GM18498 (cell line): ENCODE measurements around the gene PCSK9.
A peak's percentile ranks its signal among the peaks of the same experiment; 100 is the strongest.

ENCODE experiments used
- ATAC-seq: cut with Tn5 transposase; IDR thresholded peaks from one replicate; pipeline ENCODE4 v1.9.1; 2021; ENCODE audit warnings: mild to moderate bottlenecking, moderate library complexity; ENCODE audit not compliant: unreplicated experiment

Gene PCSK9

DNA sequence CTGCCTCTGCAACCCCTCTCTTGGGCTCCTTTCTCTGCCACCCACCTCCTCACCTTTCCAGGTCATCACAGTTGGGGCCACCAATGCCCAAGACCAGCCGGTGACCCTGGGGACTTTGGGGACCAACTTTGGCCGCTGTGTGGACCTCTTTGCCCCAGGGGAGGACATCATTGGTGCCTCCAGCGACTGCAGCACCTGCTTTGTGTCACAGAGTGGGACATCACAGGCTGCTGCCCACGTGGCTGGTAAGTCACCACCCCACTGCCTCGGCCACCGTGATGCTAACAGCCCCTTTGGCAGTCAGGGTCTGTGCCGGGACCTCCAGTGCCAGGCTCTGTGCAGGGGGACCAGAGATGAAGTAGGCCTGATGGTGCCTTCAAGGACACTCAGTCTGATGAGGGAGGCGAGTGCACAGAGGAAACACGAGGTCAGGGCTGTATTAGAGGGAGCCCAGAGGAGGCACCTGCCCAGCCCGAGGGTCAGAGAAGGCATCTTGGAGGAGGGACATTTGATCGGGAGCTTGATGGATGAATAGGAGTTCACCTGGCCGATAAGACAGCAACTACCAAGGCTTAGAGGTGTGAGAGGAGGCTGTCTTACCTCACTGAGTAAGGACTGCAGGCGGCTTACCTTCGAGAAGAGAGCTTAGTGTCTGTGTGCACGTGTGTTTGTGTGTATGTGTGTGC, 18.1 kb downstream of the PCSK9 start:
- ATAC-seq, result no peak

DNA sequence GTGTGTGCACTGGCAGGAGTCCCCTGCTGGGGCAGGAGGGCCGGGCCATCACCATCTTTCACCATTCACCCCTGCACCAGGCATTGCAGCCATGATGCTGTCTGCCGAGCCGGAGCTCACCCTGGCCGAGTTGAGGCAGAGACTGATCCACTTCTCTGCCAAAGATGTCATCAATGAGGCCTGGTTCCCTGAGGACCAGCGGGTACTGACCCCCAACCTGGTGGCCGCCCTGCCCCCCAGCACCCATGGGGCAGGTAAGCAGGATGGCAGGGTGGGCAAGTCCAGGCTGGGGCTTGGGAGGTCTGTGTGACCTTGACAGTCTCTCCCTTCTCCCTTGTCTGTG, 18.6 kb downstream of the PCSK9 start:
- ATAC-seq, result no peak

DNA sequence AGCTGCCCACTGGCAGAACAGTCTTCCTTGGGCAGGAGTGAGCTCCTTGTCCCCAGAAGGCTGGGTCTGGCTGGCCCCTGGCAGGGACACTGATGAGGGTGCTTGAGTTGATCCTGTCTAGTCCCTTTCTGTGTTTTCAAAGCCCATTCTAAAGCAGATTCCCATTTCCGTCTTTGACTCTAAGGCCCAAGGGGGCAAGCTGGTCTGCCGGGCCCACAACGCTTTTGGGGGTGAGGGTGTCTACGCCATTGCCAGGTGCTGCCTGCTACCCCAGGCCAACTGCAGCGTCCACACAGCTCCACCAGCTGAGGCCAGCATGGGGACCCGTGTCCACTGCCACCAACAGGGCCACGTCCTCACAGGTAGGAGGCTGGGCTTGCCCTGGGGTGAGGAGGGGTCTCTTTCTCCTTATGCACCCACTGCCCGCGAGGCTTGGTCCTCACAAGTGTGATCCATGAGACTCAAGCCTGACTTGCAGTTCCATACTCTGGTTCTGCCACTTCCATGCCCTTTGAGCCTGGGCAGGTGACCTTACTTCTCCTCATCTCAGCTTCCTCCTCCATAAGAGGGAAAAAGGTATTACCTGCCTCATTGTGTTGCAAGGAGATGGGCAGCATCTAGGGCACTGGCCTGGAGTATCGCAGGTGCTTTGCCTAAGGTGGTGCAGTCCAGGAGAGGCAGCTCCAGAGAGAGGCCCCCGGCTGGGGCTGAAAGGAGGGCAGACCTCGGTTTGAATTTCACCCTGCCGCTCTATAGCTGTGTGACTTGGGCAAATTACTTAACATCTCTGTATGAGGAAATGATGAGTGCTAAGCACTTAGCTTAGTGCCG, 20.2 kb downstream of the PCSK9 start:
- no peak for ATAC-seq

DNA sequence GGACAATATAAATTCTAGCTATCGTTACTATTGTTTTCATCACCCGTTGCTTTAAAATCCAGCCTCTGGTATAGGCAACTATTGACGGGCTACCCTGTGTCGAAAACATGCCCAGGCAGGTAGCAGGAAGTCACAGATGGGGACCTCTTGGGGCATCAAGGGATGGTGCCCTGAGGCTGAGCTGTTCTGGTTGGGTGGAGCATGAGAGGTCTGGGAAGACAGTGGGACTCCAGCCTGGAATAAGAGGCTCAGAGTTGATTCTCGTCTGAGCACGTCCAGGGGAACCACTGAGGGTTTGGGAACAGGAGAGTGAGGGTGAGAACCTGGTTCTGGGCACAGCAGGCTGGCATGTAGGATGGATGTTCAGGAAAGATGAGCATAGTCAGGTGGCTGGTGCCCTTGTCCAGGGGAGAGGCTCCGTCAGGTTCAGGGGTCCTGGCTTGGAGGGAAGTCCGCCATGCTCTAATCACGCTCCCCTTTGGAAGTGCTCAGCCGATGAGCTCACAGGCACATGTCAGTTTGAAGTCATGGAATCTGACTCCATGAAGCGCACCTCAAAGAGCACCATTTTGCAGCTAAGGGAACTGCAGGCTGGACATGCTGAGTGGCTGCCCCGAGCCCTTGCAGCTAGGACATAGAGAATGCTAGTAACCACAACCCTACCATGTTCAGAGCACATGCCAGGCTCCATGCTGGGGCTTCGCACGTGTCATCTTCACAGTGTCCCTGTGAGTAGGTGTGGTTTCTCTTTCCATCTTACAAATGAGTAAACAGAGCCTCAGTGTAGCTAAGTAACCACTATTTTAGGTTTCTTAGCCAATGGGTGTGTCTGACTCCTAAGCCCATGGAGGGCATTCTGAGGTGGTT, 21.0 kb downstream of the PCSK9 start:
- ATAC-seq, result no peak

DNA sequence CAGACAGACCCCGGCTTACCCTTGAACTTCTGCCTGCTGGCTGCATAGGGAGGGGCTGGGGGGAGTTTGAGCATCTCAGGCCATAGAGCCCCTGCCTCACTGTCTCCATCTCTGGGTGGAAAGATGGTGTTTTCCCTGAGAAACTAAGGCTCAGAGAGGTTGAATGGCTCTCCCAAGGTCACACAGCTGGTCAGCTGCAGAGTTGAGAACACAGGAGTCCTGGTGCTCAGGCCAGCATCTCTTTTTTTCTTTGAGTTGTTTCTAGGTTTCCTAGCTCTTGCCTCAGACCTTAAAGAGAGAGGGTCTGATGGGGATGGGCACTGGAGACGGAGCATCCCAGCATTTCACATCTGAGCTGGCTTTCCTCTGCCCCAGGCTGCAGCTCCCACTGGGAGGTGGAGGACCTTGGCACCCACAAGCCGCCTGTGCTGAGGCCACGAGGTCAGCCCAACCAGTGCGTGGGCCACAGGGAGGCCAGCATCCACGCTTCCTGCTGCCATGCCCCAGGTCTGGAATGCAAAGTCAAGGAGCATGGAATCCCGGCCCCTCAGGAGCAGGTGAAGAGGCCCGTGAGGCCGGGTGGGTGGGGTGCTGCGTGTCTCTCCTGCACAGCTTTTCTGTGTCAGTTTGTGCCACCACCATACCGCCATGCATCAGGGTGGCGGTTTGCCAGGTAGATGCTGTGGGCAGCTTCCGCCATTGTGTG, 21.8 kb downstream of the PCSK9 start:
- no peak for ATAC-seq

DNA sequence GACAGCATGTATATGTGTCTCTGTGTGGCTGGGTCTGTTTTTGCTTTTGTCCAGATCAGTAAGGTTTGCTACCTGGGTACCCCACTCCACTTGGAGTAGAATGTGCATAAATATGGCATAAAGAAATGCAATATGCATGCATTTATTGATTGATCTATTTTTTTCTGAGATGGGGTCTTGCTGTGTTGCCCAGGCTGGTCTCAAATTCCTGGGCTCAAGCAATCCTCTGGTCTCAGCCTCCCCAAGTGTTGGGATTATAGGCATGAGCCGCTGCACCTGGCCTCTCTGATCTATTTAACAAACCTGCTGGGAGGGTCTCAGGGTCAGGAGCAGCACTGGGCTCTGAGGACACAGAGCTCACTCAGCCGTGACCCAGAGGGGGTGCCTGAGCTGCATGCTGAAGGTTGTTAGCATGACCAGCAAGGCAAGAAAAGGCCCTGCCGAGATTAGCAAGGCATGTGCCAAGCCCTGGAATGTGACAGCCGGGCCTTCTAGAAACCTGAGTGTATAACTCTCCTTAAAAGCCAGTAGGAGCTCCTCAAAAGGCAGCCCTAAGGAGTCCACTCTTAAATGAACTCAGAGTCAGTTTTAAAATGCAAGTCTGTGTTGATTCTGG, 22.5 kb downstream of the PCSK9 start:
- no peak for ATAC-seq

DNA sequence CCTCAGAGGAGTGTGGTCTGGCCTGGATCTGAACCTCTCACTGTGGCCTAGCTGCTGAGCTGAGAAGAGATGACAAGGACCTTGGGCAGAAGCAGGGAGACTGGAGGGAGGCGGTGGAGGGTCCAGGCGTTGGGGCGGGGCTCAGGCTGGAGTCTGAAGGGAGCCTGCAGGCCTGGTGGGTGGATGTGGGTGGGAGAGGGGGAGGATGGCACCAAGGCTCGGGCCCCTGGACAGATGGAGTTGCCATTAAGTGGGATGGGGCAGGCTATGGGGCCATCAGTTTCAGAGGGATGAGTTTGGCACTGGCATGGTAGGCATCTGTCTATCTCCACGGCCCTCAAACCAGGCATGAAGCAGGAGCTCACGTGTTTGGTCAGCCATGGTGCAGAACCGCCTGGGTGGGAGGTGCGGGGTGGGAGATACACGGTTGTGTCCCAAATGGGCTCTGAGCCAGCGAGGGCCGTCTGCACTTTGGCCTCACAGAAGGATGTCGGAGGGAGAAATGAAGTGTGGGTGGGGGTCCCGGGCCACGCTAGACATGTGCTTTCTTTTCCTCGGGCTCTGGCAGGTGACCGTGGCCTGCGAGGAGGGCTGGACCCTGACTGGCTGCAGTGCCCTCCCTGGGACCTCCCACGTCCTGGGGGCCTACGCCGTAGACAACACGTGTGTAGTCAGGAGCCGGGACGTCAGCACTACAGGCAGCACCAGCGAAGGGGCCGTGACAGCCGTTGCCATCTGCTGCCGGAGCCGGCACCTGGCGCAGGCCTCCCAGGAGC, 23.6 kb downstream of the PCSK9 start:
- no peak for ATAC-seq

DNA sequence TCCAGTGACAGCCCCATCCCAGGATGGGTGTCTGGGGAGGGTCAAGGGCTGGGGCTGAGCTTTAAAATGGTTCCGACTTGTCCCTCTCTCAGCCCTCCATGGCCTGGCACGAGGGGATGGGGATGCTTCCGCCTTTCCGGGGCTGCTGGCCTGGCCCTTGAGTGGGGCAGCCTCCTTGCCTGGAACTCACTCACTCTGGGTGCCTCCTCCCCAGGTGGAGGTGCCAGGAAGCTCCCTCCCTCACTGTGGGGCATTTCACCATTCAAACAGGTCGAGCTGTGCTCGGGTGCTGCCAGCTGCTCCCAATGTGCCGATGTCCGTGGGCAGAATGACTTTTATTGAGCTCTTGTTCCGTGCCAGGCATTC, 24.2 kb downstream of the PCSK9 start:
- no peak for ATAC-seq

DNA sequence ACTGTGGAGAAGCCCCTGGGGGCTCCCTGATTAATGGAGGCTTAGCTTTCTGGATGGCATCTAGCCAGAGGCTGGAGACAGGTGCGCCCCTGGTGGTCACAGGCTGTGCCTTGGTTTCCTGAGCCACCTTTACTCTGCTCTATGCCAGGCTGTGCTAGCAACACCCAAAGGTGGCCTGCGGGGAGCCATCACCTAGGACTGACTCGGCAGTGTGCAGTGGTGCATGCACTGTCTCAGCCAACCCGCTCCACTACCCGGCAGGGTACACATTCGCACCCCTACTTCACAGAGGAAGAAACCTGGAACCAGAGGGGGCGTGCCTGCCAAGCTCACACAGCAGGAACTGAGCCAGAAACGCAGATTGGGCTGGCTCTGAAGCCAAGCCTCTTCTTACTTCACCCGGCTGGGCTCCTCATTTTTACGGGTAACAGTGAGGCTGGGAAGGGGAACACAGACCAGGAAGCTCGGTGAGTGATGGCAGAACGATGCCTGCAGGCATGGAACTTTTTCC, 24.8 kb downstream of the PCSK9 start:
- peak; percentile 46 for ATAC-seq

DNA sequence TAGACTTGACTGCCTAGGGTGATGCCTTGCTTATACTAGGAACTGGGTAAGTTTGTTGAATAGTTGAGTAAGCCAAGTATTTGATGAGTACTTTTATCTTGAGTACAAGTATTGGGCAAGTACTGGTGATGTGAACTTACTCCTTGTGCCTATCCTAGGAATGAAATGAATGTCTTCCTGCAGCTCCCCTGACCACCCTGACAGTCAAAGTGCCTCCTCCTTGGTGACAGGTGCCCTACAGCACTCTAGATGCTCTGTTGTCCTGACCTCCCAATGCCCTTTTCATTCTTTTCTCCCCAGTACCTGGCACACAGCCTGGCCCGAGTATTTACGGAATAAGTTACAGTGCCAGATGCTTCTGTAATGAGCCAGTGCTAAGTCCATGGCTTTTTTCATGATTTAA, 25.5 kb downstream of the PCSK9 start:
- no peak for ATAC-seq

DNA sequence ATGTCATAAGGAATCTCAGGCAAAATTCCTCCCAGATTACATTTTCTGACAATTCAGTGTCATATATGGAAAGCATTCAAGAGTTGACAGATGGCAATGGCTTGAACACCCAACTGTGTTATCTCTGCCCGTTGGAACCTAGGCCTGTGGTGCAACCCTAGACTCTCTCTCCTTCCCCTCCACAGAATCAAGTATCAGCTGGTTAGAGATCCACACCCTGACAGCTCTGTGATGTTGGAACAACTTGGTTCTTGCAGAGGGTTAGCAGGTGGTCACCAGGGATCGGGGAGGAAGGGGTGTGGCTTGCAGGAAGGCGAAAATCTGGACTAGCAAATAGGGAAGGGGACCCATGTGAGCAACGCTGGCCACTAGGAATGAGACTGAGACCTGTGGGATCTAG, 26.3 kb downstream of the PCSK9 start:
- no peak for ATAC-seq

DNA sequence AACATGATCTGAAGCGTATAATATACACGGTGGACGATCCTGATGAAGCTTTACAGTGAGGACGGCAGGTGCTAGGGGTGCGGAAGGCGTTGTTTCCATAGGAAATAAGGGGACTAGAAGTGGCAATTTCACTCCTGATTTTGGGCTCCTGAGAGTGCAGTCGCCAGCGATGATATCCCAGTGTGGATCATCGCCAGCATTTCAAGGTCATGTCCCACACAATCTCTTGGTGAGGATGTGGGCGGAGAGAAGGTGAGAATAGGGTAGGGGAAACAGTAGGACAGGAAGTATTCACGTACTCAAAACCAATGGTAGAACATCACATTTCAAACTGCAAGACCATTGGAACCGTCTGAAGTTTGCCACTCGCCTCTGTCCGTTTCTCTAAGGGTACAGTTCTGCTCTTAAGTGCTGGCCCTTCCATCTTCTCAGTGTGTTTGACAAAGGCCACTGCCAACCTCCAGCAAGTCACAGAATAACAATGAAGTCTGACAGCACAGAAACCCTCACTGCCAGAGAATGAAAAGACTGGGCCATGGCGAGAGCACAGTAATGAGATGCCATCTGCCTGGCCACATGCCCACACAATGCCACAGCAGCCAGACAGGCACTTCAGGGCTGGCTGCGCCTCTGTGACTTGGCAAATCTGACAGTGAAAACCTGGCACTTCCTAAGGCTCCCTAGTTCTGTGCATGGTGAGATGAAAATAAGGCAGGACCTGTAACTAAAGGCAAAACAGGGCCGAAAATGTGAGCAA, 27.9 kb downstream of the PCSK9 start:
- no peak for ATAC-seq

DNA sequence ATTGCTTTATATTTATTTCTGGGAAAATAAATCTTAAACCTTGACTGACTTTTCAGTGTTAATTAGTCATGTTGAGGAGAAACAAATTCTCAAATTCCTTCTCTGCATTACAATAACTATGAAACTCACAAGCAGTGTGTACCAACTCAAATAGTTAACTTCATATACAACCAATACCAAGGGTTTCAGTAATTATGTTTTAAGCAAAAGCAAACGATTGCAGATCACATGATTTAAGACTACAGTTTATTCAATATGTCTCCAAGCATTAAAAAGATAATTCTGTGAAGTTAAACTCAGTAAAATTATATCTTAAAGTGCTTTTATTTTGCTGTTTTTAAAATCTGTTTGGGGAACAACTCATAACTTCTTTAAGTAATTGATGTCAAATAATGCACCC, 28.6 kb downstream of the PCSK9 start:
- ATAC-seq, result no peak

DNA sequence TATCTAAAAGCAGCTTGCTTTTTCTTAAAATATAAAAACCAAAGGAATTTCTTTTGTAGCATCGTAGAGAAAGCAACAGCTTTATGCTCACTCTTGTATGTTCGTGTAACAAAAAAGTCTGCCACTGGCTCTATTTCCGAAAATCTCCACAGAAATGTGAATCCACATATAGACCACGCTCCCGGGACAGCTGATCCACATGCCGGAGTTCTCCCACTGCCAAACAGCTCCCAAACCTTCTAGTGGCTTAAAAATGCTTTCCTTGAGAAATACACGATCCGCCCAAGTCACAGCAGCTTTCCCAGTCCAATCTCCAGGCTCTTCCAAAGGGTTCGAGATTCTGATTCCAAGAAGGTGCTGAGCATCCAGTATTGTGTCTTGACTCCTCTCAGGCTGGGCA, 29.3 kb downstream of the PCSK9 start:
- ATAC-seq, result no peak

DNA sequence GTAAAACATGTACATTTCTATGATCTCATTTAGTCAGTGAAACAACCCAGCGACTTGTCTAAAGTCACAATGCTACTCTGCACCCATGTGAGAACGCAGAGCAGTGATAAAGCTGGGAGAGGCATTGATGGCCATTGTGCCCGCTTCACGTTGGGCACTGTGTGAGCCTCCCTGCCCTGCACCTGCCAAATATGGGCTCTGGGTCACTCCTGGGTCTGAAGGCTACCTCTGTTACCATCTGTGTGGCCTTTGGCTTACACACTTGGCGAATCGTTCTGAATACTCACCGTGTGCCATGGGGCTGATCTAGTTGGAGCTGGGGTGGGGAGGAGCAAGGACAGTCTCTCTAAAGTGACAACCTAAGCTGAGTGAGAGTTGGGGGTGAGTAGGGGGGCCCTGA, 29.9 kb downstream of the PCSK9 start:
- no peak for ATAC-seq

DNA sequence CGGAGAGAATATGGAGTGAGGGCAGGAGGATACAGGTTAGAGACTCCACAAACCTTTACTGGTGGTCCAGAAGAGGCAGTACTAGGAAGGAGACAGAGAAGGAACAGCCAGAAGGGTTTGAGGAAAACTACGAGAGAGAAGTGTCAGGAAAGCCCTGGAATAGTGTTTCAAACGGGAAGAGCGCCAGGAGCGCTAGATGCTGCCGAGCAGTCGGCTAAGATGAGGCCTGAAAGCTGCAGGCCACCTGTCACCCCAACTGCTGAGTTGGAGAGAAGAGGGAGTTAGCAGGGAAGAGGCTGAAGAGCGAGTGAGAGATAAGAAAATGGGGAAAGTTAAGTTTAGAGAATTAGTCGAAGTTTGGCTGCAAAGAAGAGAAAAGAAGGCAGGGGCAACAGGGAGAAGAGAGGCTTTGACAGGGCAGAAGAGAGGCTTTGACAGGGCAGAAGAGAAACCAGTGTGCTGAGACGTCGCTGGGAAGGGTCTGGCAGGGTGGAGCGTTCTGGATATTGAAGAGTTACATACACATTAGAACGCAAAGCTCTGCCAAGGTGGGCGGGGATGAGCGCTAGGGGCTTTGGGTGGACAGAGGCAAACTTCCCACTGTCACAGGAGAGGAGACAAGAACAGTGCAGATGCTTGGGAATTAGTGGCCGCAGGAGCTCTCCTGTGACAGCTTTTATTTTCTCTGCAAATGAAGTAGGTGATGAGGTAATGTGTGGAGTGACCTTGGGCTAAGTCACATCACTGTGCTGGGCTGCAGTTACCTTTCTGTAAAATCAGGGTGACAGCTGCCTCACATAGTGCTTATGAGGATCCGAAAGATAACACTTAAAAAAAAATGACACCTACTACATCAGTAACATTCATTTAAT, 31.2 kb downstream of the PCSK9 start:
- no peak for ATAC-seq

DNA sequence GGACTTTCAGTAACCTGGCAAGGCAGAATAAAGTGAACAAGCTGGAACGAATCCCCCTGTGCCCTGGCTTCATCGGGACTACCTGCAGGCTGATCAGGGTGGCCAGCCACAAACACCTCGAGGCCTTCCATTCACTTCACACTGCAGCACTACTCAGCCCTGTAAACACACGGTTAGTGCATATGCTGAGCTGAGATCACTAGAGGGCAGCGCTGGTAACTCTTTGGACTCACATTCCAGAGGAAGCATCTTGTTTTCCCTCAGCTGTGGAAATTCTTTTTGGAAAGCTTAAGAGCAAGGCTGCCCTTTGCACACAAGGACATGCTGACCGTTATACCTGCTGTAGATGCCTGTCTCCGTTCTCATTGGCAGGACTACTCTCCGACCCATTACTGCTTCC, 32.1 kb downstream of the PCSK9 start:
- ATAC-seq, result no peak
